ENCODE data around the gene EPB41L4A. TPM values are rescaled to one million over a fixed set of nuclear protein-coding genes. Genes with fewer than 3 reads are reported as not detected.

EPB41L4A gene
- total RNA-seq, 6 experiments from 2014 or later, result 0.07 TPM; not detected in 5

DNA sequence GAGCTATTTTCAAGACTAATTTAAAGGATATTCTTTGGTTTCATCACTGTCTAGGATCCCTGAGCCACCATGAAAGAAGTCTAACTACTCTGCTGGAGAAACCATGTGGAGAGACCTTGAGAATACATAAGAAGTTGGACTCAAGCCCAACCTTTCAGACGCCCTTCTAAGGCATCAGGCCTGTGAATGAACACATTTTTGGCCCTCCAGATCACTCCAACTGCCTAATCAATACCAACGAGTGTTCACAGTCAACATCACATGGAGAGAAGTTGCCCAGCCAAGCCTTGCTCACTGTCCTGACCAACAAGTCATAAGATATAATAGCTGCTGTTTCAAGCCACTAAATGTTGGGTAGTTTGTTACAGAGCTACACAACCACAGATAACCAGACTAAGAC, 100.7 kb downstream of the EPB41L4A start:
- no peak for DNase-seq
- TF ChIP-seq CTCF (IDR thresholded peaks at IDR 0.05), result no peak
- Mint-ChIP-seq H3K4me3 (no peak overlapping the region), H3K27ac (no peak overlapping the region), H3K36me3 (ENCODE audit: low read depth) (no peaks in the 10 kb centered on the region), H3K9me3 (no peaks in the 10 kb centered on the region), H3K27me3 (ENCODE audit: insufficient read depth) (peaks cover 3% of the 10 kb centered on the region; the same call in 1 of the 2 replicates), H3K4me1 (ENCODE audit: low read depth) (no peaks in the 10 kb centered on the region)

GRCh38 chr5:112317866-112318265, 101.2 kb downstream of the EPB41L4A start:
- peaks cover 3% of the 10 kb centered on the region; the same call in 1 of the 2 replicates for H3K27me3 Mint-ChIP-seq (ENCODE audit: insufficient read depth)
- H3K27ac Mint-ChIP-seq, result no peak overlapping the region
- no peaks in the 10 kb centered on the region for H3K36me3 Mint-ChIP-seq (ENCODE audit: low read depth)
- no peaks in the 10 kb centered on the region for H3K4me1 Mint-ChIP-seq (ENCODE audit: low read depth)
- no peak for DNase-seq
- H3K4me3 Mint-ChIP-seq, result no peak overlapping the region
- H3K9me3 Mint-ChIP-seq, result no peaks in the 10 kb centered on the region
- no peak for TF ChIP-seq CTCF (IDR thresholded peaks at IDR 0.05)

GRCh38 chr5:112316731-112317130, 102.3 kb downstream of the EPB41L4A start:
- Mint-ChIP-seq H3K36me3 (ENCODE audit: low read depth) (no peaks in the 10 kb centered on the region), H3K4me1 (ENCODE audit: low read depth) (no peaks in the 10 kb centered on the region), H3K27ac (no peak overlapping the region), H3K4me3 (no peak overlapping the region), H3K27me3 (ENCODE audit: insufficient read depth) (peaks cover 3% of the 10 kb centered on the region; the same call in 1 of the 2 replicates), H3K9me3 (no peaks in the 10 kb centered on the region)
- TF ChIP-seq CTCF (IDR thresholded peaks at IDR 0.05), result no peak
- DNase-seq, result no peak

GRCh38 chr5:112316006-112316405, 103.1 kb downstream of the EPB41L4A start:
- H3K27ac Mint-ChIP-seq, result no peak overlapping the region
- no peak for TF ChIP-seq CTCF (IDR thresholded peaks at IDR 0.05)
- H3K9me3 Mint-ChIP-seq, result no peaks in the 10 kb centered on the region
- H3K4me1 Mint-ChIP-seq (ENCODE audit: low read depth), result no peaks in the 10 kb centered on the region
- H3K36me3 Mint-ChIP-seq (ENCODE audit: low read depth), result no peaks in the 10 kb centered on the region
- no peak for DNase-seq
- no peak overlapping the region for H3K4me3 Mint-ChIP-seq
- peaks cover 3% of the 10 kb centered on the region; the same call in 1 of the 2 replicates for H3K27me3 Mint-ChIP-seq (ENCODE audit: insufficient read depth)

- no peak for TF ChIP-seq CTCF (IDR thresholded peaks at IDR 0.05)
- Mint-ChIP-seq H3K27ac (no peak overlapping the region), H3K27me3 (ENCODE audit: insufficient read depth) (no peaks in the 10 kb centered on the region; the same call in 1 of the 2 replicates), H3K36me3 (ENCODE audit: low read depth) (no peaks in the 10 kb centered on the region), H3K9me3 (no peaks in the 10 kb centered on the region), H3K4me3 (no peak overlapping the region), H3K4me1 (ENCODE audit: low read depth) (no peaks in the 10 kb centered on the region)
- DNase-seq, result no peak
Observed at GRCh38 chr5:112312295-112313275, 106.5 kb downstream of the EPB41L4A start.

Data from HFFc6 (cell line).